Adrenal gland (tissue), 12 donors: ENCODE results near the gene SLC29A3. TPM values are rescaled to one million over a fixed set of nuclear protein-coding genes. Genes with fewer than 3 reads are reported as not detected.

Experiments used
- DNase-seq, 7 donors: peaks; one replicate each; pipeline ENCODE4 v3.0.0-alpha.2; 2019 to 2020
- H3K27ac ChIP-seq, 5 donors: fragments of 200-600 bp; sonication (generic) in 4 of 5; 1 replicate in 3 of 5; 2 replicates in 2 of 5; pipeline versions ENCODE4 v1.5.1 to v1.8.0; 2016 to 2020; ENCODE audit warnings: mild to moderate bottlenecking in 1 of 5
- H3K27me3 ChIP-seq: fragments of 200-600 bp; 2 replicates; pipeline ENCODE4 v1.8.0; 2021
- H3K36me3 ChIP-seq, 2 donors: fragments of 200-600 bp; replicated peaks in 1 of 2; 1 replicate in 1 of 2; 2 replicates in 1 of 2; pipeline versions ENCODE4 v1.5.1 to v1.8.0; 2018 to 2022
- H3K4me1 ChIP-seq, 2 donors: fragments of 200-600 bp; replicated peaks in 1 of 2; 1 replicate in 1 of 2; 2 replicates in 1 of 2; pipeline versions ENCODE4 v1.5.1 to v1.8.0; 2018 to 2021
- H3K4me3 ChIP-seq, 4 donors: fragments of 200-600 bp; sonication (generic) in 3 of 4; one replicate each; pipeline ENCODE4 v1.5.1; 2016 to 2018
- H3K9me3 ChIP-seq, 3 donors: fragments of 200-600 bp; sonication (generic) in 1 of 3; replicated peaks in 1 of 3; 1 replicate in 2 of 3; 2 replicates in 1 of 3; pipeline versions ENCODE4 v1.5.1 to v1.8.0; 2016 to 2021
- POLR2A ChIP-seq, 2 donors: fragments of 450-650 bp; IDR thresholded peaks; one replicate each; pipeline ENCODE4 v1.6.1; 2017; ENCODE audit warnings: antibody characterized with exemption in 2 of 2, mild to moderate bottlenecking in 2 of 2, moderate library complexity in 1 of 2
- WGBS, 4 donors: extraction: QIAGEN DNeasy Blood & Tissue Kit in 2 of 4; methylation state at CpG; one replicate each; pipeline versions ENCODE4 v1.1.5 to v1.1.7; 2013 to 2017; 5-methylcytosine and 5-hydroxymethylcytosine counted together
- intact Hi-C, 2 donors: fragments of 100-400 bp; cut with DNase I; formaldehyde crosslinking; loops; one replicate each; pipeline versions ENCODE4 v1.14.1 to v1.15.0; 2022 to 2023
- polyA plus RNA-seq, 3 donors: library from polyadenylated mRNA; stranded (reverse); fragments of 200-250 nt in 2 of 3; fragments of 350-450 nt in 1 of 3; fragmentation: Illumina TruSeq in 1 of 3; extraction: RNeasy Lipid Tissue Mini Kit (QIAGEN cat#74804) in 1 of 3; gene quantifications; one replicate each; pipeline ENCODE4 v1.2.3, GENCODE V29; 2013 to 2014
- total RNA-seq, 9 donors: library from RNA; depleted of rRNA in 4 of 9; stranded (reverse); fragments of >200 nt in 4 of 9; fragments of 120-200 nt in 1 of 9; fragmentation: NEBNext Ultra II Directional in 1 of 9; extraction: Animal tissue kit (Norgen Biotek cat#: 25700) in 1 of 9; gene quantifications; one replicate each; pipeline versions ENCODE4 v1.1.0 to v1.2.4, GENCODE V29; 2013 to 2023
- TF ChIP-seq, protein P1 (sequence below), 6 experiments: fragments of 450-650 bp in 4 of 6; fragments of 200-600 bp in 2 of 6; sonication (generic) in 1 of 6; IDR thresholded peaks; 1 replicate in 5 of 6; 2 replicates in 1 of 6; pipeline versions ENCODE4 v1.5.1 to v1.8.0; 2016 to 2021; ENCODE audit warnings: antibody characterized with exemption in 6 of 6, mild to moderate bottlenecking in 2 of 6, moderate library complexity in 1 of 6
- donor health status: healthy with polysubstance abuse.
- donor health status: Bipolar disorder and iron deficiency.
- donor health status: DM: yes; HTN: yes; CAD: no.
- donor health status: DM: no; HTN: no; CAD: no.
- donor health status: DM: no; HTN: no; CAD: no.
- donor health status: DM: yes; HTN: yes; CAD: no.

SLC29A3 gene
- total and polyA plus RNA-seq, 12 donors = 1.4 to 19.0 (median 3.9) TPM

DNA sequence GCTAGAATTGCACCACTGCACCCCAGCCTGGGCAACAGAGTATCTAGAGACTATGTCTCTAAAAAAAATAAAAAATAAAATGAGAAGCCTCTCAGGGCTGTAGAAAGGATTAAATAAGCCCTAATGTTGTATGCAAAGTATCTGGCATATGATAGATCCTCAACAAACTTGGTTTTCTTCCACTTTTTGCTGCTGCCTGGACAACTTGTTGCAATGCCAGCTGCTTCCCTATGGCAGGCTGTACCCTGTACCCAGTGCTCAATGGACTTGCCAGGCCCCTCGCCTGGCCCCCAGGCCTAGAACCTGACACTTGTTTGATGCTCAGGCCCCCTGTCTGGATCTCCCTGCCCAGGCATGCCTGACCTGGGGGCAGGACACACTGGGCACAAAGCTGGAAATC, 49.1 kb downstream of the SLC29A3 start:
- 76 to 100% (median 85%) methylated on average over 1 of the region's 1 CpG for WGBS, 4 donors
- TF ChIP-seq POLR2A (IDR thresholded peaks at IDR 0.05) = no peak
- TF ChIP-seq, protein P1, sequence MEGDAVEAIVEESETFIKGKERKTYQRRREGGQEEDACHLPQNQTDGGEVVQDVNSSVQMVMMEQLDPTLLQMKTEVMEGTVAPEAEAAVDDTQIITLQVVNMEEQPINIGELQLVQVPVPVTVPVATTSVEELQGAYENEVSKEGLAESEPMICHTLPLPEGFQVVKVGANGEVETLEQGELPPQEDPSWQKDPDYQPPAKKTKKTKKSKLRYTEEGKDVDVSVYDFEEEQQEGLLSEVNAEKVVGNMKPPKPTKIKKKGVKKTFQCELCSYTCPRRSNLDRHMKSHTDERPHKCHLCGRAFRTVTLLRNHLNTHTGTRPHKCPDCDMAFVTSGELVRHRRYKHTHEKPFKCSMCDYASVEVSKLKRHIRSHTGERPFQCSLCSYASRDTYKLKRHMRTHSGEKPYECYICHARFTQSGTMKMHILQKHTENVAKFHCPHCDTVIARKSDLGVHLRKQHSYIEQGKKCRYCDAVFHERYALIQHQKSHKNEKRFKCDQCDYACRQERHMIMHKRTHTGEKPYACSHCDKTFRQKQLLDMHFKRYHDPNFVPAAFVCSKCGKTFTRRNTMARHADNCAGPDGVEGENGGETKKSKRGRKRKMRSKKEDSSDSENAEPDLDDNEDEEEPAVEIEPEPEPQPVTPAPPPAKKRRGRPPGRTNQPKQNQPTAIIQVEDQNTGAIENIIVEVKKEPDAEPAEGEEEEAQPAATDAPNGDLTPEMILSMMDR (IDR thresholded peaks at IDR 0.05) = no peak
- Histone ChIP-seq H3K4me3 (no peak overlapping the region), H3K36me3 (no peaks in the 10 kb centered on the region), H3K27me3 (no peaks in the 10 kb centered on the region), H3K9me3 (no peaks in the 10 kb centered on the region), H3K4me1 (no peaks in the 10 kb centered on the region), H3K27ac (no peak overlapping the region)
- DNase-seq = no peak
- intact Hi-C loops = no loop called here

DNA sequence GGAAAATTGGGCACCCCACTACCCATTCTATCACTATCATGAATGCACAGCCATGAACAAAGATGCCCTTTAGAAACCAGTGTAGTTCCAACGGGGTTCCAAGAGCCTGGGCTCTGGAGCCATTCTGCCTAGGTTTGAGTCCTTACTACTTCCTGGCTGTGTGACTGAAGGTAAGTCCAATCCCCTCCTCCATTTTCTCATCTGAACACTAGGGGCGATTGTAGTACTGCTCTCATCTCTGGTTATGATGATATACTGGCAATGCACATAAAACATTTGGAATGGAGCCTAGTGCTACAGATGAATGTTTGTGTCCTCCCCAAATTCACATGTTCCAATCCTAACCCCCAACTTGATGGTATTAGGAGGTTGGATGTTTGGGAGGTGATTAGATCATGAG, 49.6 kb downstream of the SLC29A3 start:
- intact Hi-C loops = no loop called here
- Histone ChIP-seq H3K36me3 (no peaks in the 10 kb centered on the region), H3K9me3 (no peaks in the 10 kb centered on the region), H3K4me1 (no peaks in the 10 kb centered on the region), H3K27me3 (no peaks in the 10 kb centered on the region), H3K4me3 (no peak overlapping the region), H3K27ac (no peak overlapping the region)
- no peak for DNase-seq
- WGBS, 4 donors = 65 to 68% (median 66%) methylated on average over 2 of the region's 2 CpGs
- TF ChIP-seq, protein P1 (IDR thresholded peaks at IDR 0.05) = no peak
- no peak for TF ChIP-seq POLR2A (IDR thresholded peaks at IDR 0.05)

DNA sequence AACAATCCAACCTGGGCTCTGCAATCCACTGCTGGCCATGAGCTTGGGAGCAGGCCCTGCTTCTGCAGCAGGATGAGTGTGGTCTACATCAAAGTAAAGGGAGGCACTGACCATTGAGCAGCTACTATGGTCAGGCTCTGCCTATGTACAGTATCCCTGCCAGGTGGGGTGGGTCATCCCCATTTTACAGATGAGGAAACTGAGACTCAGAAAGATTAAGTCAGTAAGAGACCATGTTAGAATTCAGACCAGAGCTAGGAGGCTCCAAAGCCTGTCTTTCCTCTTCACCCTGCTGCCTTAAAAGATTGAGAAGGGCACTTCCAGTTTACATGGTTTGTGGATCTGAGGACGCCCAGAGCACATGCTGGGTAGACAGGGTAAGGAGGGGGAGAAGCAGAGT, 50.5 kb downstream of the SLC29A3 start:
- no peaks in the 10 kb centered on the region for H3K9me3 ChIP-seq
- TF ChIP-seq POLR2A (IDR thresholded peaks at IDR 0.05) = no peak
- TF ChIP-seq, protein P1 (IDR thresholded peaks at IDR 0.05) = no peak
- no peak overlapping the region for H3K4me3 ChIP-seq
- intact Hi-C loops = loop anchor here in 1 of 2 donors (5.0 kb wide), 1 partner anchor 42 kb away; no protein-coding TSS in a partner anchor
- no peak for DNase-seq
- no peaks in the 10 kb centered on the region for H3K4me1 ChIP-seq
- no peaks in the 10 kb centered on the region for H3K36me3 ChIP-seq
- no peak overlapping the region for H3K27ac ChIP-seq
- no peaks in the 10 kb centered on the region for H3K27me3 ChIP-seq
- 60 to 76% (median 69%) methylated on average over 1 of the region's 1 CpG for WGBS, 4 donors

DNA sequence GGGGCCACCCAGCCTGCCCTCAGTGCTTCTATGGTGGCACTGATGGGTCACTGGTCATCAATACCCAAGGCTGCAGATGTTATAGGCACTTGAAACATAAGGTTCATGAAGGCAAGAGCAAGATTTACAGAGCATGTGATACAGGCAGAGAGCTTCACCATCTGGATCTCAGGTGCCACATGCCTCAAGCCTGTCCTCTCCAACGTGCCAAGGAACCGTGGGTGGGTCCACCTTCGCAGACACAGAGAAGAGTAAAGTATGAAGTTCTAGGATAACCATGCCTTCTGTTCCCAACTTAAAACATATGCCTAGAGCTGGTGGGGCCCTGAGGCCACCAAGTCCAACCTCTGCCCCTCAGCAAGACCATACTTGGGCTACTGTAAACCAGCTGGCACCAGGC, 51.0 kb downstream of the SLC29A3 start:
- WGBS, 4 donors = 82 to 94% (median 92%) methylated on average over 3 of the region's 3 CpGs
- intact Hi-C loops = loop anchor here in 1 of 2 donors (5.0 kb wide), 1 partner anchor 43 kb away; no protein-coding TSS in a partner anchor
- no peak for TF ChIP-seq POLR2A (IDR thresholded peaks at IDR 0.05)
- TF ChIP-seq, protein P1 (IDR thresholded peaks at IDR 0.05) = no peak
- Histone ChIP-seq H3K4me3 (no peak overlapping the region), H3K36me3 (no peaks in the 10 kb centered on the region), H3K27ac (no peak overlapping the region), H3K4me1 (no peaks in the 10 kb centered on the region), H3K9me3 (no peaks in the 10 kb centered on the region), H3K27me3 (no peaks in the 10 kb centered on the region)
- no peak for DNase-seq
